Retinal pigment epithelial cell (primary cell): ENCODE data around the gene IL15.
"Not testable (repeated sequence)": the region's sequence is repeated elsewhere in the genome, so short reads cannot be mapped to it uniquely, and the experiment has no call there.

Source experiments
- DNase-seq: peaks from one replicate; pipeline ENCODE4 v3.0.0-alpha.2; 2010; ENCODE audit warnings: low read depth
- H3K4me3 ChIP-seq: 2 replicates; pipeline ENCODE4 v1.5.1; 2011; ENCODE audit warnings: mild to moderate bottlenecking, low read length, control low read depth, moderate library complexity
- TF ChIP-seq, protein P1 (sequence below): conservative IDR thresholded peaks from 2 replicates; pipeline ENCODE4 v1.5.1; 2011; ENCODE audit warnings: low read depth, low read length, control low read depth, inconsistent platforms

Gene IL15, protein sequence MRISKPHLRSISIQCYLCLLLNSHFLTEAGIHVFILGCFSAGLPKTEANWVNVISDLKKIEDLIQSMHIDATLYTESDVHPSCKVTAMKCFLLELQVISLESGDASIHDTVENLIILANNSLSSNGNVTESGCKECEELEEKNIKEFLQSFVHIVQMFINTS

DNA sequence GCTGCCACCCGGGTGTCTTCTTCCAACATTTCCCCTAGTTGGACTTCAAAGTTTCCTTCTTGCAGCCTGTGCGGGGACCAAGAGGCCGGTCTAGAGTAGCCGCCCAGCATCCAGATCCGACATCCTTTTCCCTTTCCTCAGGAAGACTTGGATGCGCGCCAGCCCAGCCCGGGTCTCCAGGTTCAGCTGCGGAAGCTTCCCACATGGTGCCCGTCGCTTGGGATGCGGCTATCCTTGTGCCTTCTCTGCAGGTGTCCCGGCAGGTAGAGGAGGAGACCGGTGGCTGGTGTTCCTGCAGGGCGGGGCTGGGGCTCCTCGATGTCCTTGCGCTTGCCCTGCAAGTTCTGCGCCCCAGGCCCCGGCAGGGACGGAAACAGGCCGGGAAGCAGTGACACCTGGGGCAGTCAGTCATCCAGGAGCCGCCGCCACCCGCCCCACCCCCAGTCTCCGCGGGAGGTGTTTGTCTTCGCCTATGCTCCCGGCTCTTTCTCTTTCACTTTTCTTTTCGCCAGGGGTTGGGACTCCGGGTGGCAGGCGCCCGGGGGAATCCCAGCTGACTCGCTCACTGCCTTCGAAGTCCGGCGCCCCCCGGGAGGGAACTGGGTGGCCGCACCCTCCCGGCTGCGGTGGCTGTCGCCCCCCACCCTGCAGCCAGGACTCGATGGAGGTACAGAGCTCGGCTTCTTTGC, at the start of gene IL15:
IL15 (plus strand) TSS at position 502 of the 689 bp plus-strand sequence. CDS start 82,882 bp downstream, outside the sequence.
- TF ChIP-seq, protein P1, sequence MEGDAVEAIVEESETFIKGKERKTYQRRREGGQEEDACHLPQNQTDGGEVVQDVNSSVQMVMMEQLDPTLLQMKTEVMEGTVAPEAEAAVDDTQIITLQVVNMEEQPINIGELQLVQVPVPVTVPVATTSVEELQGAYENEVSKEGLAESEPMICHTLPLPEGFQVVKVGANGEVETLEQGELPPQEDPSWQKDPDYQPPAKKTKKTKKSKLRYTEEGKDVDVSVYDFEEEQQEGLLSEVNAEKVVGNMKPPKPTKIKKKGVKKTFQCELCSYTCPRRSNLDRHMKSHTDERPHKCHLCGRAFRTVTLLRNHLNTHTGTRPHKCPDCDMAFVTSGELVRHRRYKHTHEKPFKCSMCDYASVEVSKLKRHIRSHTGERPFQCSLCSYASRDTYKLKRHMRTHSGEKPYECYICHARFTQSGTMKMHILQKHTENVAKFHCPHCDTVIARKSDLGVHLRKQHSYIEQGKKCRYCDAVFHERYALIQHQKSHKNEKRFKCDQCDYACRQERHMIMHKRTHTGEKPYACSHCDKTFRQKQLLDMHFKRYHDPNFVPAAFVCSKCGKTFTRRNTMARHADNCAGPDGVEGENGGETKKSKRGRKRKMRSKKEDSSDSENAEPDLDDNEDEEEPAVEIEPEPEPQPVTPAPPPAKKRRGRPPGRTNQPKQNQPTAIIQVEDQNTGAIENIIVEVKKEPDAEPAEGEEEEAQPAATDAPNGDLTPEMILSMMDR: no peak
- peak within 1 kb of the TSS; percentile 82 for H3K4me3 ChIP-seq
- no peak for DNase-seq

DNA sequence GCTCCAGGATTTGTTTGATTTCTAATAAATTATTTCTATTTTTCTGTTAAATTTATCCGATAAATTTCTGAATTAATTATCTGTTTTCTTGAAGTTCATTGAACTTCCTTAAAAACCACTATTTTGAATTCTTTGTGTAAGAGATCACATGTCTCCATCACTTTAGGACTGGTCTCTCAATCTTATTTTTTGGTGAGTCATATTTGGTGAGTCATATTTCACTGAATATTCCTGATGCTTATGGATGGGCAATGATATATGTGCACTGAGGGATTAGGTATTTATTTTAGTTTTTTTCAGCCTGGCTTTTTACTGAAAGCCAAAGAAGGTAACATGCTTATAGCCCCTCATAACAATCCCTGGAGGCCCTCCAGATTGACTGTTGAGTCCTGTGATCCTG, 48.5 kb upstream of the IL15 start:
- no peak for DNase-seq
- no peak overlapping the region for H3K4me3 ChIP-seq
- TF ChIP-seq, protein P1: no peak

DNA sequence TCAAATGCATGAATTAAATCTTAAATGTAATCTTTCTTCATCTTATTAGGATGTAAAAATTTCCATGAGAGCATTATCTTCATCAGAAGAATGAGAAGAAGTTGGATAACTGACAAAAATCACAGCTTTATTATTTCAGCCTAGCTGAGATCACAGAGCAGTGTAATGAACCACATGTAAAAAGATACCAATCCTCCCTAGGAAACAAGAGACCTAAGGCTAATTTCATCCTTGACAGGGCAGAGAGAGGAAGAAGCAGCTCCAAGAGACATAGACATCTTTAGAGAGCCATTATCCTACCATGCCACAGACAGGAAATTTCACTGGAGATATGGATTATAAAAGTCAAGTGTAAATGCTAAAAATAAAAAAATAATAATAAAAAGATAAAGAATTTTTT, 40.9 kb upstream of the IL15 start:
- TF ChIP-seq, protein P1: no peak
- no peak for DNase-seq
- H3K4me3 ChIP-seq: no peak overlapping the region

DNA sequence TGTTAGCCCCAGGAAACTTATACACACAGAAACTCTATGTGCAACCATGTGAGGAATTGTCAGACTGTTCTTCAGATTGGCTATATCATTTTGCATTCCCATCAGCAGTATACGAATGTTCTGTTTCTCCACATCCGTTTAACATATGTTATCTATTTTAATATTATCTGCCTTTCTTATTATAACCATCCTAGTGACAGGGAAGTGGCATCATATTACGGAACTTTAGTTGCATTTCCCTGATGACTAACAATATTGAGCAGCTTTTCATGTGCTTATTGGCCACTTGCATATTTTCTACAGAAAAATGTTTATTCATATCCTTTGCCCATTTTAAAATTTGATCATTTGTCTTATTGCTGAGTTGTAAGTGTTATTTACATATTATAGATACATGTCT, 36.5 kb upstream of the IL15 start:
- TF ChIP-seq, protein P1: no peak
- no peak for DNase-seq
- no peak overlapping the region for H3K4me3 ChIP-seq

DNA sequence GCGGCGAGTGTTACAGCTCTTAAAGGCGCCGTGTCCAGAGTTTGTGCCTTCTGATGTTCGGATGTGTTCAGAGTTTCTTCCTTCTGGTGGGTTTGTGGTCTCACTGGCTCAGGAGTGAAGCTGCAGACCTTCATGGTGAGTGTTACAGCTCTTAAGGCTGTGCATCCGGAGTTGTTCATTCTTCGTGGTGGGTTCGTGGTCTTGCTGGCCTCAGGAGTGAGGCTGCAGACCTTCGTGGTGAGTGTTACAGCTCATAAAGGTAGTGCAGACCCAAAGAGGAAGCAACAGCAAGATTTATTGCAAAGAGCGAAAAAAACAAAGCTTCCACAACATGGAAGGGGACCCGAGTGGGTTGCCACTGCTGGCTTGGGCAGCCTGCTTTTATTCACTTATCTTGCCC, 31.7 kb upstream of the IL15 start:
- DNase-seq, H3K4me3 ChIP-seq: not testable (repeated sequence)

DNA sequence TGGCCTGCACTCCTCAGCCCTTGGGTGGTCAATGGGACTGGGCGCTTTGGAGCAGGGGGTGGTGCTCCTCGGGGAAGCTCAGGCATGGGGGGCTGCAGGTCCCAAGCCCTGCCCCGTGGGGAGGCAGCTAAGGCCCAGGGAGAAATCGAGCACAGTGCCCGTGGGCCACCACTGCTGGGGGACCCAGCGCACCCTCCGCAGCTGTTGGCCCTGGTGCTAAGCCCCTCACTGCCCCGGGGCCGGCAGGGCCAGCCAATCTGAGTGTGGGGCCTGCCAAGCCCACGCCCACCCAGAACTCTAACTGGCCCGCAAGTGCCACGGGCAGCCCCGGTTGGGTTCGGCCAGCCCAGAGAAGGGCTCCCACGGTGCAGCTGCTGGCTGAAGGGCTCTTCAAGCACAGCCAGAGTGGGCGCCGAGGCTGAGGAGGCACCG, 30.9 kb upstream of the IL15 start:
- TF ChIP-seq, protein P1: no peak
- H3K4me3 ChIP-seq: no peak overlapping the region

DNA sequence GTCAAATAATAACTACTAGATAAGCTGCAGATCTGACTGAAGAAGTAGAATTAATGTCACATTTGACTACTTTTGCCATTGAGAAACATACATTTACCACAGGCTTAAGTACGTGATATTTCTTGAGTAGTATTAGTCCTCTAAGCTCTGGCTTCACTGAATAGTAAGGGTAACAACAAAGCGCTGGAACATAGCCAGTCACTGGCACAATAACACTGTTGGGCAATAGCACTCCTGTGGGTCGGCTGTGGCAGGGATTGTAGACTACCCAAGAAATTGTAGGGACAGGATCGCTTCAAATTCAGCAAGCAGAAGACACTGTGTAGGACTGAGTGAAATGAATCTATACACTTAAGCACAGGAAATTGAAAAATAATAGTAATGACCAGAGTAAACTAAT, 27.1 kb upstream of the IL15 start:
- peak; percentile 76 for DNase-seq
- TF ChIP-seq, protein P1: peak; percentile 32
- H3K4me3 ChIP-seq: no peak overlapping the region

More for the DNA sequence above, 30.9 kb upstream of the IL15 start:
- DNase-seq: no peak
